ENCODE results near the gene SOCS4.

Gene SOCS4

DNA sequence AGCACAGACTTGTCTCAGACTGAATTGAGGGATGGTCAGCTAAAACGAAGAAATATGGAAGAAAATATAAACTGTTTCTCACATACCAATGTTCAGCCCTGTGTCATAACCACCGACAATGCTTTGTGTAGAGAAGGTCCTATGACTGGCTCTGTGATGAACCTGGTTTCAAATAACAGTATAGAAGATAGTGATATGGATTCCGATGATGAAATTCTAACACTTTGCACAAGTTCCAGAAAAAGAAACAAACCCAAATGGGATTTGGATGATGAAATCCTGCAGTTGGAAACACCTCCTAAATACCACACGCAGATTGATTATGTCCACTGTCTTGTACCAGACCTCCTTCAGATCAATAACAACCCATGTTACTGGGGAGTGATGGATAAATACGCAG, 16.5 kb downstream of the SOCS4 start:
- TF ChIP-seq POLR2AphosphoS5 (IDR thresholded peaks at IDR 0.05; ENCODE audit: low read depth, low read length) (no peak), SIN3A (IDR thresholded peaks at IDR 0.05; ENCODE audit: borderline replicate concordance, insufficient read depth, low read length) (no peak), FOXP2 (optimal IDR thresholded peaks at IDR 0.05; ENCODE audit: borderline replicate concordance, extremely low read depth, extremely low read length, insufficient read depth) (no peak), TAF1 (IDR thresholded peaks at IDR 0.05; ENCODE audit: borderline replicate concordance, insufficient read depth, low read length) (no peak)

DNA sequence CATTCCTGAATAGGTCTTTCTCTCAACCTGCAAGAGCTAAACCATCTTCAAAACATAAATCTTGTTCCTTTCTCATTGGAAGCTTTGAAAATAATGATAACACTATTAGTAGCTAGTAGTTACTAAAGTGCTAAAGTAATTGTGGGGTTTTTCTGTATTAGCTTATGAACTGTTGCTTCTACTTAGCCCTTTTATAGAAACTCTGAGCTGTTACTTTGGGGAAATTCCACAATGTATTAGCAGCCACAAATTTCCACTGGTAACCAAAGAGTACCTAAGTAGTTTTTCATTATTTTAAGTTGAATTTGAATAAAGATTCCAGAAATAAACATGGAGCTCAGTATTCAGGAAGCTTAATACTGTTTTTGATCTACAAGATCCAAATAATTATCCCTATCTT, 18.1 kb downstream of the SOCS4 start:
- TF ChIP-seq TAF1 (IDR thresholded peaks at IDR 0.05; ENCODE audit: borderline replicate concordance, insufficient read depth, low read length), result no peak

DNA sequence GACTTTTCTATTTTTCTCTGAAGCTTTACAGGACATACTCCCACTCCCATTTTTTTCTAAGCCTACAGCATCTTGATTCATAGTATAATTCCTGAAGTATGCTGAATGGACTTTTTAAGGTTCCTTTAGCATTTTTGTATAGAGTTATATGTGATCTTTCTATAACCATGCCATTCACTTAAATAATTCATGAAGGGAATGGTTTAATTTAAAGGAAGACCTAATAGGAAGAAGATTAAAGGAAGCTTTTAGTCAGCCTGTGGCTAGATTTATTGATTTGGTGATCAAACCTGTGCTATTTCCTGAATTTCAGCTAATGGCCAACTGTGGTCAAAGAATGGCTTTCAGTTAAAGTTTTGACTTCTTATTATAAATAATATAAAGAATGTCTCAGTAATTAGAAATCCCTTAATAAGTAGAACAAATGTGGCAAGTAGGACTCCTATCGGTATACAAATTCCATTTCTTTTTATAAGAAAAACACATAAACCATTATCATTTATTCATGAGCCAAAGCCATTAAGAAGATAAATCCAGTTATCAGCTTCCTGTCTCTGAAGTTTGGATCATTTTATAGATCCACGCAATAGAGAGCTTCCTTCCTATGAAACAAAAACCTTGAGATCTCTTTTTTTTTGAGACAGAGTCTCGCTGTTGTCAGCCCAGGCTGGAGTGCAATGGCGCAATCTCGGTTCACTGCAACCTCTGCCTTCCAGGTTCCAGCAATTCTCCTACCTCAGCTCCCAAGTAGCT, 20.4 kb downstream of the SOCS4 start:
- TF ChIP-seq, protein P1, sequence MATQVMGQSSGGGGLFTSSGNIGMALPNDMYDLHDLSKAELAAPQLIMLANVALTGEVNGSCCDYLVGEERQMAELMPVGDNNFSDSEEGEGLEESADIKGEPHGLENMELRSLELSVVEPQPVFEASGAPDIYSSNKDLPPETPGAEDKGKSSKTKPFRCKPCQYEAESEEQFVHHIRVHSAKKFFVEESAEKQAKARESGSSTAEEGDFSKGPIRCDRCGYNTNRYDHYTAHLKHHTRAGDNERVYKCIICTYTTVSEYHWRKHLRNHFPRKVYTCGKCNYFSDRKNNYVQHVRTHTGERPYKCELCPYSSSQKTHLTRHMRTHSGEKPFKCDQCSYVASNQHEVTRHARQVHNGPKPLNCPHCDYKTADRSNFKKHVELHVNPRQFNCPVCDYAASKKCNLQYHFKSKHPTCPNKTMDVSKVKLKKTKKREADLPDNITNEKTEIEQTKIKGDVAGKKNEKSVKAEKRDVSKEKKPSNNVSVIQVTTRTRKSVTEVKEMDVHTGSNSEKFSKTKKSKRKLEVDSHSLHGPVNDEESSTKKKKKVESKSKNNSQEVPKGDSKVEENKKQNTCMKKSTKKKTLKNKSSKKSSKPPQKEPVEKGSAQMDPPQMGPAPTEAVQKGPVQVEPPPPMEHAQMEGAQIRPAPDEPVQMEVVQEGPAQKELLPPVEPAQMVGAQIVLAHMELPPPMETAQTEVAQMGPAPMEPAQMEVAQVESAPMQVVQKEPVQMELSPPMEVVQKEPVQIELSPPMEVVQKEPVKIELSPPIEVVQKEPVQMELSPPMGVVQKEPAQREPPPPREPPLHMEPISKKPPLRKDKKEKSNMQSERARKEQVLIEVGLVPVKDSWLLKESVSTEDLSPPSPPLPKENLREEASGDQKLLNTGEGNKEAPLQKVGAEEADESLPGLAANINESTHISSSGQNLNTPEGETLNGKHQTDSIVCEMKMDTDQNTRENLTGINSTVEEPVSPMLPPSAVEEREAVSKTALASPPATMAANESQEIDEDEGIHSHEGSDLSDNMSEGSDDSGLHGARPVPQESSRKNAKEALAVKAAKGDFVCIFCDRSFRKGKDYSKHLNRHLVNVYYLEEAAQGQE (IDR thresholded peaks at IDR 0.05; ENCODE audit: insufficient read depth in 1 of 2, low read depth in 2 of 2, low read length in 2 of 2), result no peak
- TF ChIP-seq FOXP2 (optimal IDR thresholded peaks at IDR 0.05; ENCODE audit: borderline replicate concordance, extremely low read depth, extremely low read length, insufficient read depth), result no peak
- TF ChIP-seq SIN3A (IDR thresholded peaks at IDR 0.05; ENCODE audit: borderline replicate concordance, insufficient read depth, low read length), result no peak
- TF ChIP-seq TAF1 (IDR thresholded peaks at IDR 0.05; ENCODE audit: borderline replicate concordance, insufficient read depth, low read length), result no peak
- no peak for TF ChIP-seq POLR2AphosphoS5 (IDR thresholded peaks at IDR 0.05; ENCODE audit: low read depth, low read length)

DNA sequence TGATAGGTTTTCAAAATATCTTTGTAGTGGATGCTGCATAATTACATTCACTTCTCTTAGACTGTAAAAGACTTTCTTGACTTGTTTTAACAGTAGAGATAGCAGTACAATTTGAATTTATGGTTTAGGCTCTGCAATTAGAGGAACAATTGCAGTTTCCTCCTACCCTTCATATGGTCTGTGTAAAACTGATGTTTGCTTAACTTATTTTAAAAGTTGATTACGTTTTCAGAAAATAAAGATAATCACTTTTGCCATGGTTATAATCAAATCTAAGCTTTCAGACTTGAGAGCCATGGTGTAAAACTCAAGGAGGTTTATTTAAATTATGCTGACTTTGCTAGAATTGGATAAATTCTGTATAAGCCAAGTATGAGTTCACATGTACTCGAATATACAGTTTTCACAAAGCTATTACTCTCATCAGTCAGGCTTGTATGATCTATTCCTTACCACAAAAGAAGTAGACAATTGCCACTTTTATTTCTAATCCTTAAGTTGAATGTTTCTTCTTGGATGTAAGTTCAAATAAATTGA, 21.9 kb downstream of the SOCS4 start:
- TF ChIP-seq SIN3A (IDR thresholded peaks at IDR 0.05; ENCODE audit: borderline replicate concordance, insufficient read depth, low read length) (no peak), FOXP2 (optimal IDR thresholded peaks at IDR 0.05; ENCODE audit: borderline replicate concordance, extremely low read depth, extremely low read length, insufficient read depth) (no peak), TAF1 (IDR thresholded peaks at IDR 0.05; ENCODE audit: borderline replicate concordance, insufficient read depth, low read length) (no peak), POLR2AphosphoS5 (IDR thresholded peaks at IDR 0.05; ENCODE audit: low read depth, low read length) (no peak)
- TF ChIP-seq, protein P1 (IDR thresholded peaks at IDR 0.05; ENCODE audit: insufficient read depth in 1 of 2, low read depth in 2 of 2, low read length in 2 of 2), result no peak

DNA sequence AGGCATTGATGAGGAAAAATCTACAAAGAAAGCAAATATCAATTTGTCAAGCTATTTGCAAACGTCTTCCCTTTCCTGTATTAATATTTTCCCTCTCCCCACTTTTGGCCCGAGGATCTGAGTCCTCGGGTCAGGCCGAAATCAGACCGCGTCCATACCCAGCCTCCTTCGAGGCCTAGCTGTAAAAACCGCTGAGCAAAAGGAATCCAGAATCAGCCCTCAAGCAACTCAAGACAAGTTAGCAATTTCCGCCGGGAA, 24.1 kb downstream of the SOCS4 start:
- TF ChIP-seq SIN3A (IDR thresholded peaks at IDR 0.05; ENCODE audit: borderline replicate concordance, insufficient read depth, low read length), result no peak

DNA sequence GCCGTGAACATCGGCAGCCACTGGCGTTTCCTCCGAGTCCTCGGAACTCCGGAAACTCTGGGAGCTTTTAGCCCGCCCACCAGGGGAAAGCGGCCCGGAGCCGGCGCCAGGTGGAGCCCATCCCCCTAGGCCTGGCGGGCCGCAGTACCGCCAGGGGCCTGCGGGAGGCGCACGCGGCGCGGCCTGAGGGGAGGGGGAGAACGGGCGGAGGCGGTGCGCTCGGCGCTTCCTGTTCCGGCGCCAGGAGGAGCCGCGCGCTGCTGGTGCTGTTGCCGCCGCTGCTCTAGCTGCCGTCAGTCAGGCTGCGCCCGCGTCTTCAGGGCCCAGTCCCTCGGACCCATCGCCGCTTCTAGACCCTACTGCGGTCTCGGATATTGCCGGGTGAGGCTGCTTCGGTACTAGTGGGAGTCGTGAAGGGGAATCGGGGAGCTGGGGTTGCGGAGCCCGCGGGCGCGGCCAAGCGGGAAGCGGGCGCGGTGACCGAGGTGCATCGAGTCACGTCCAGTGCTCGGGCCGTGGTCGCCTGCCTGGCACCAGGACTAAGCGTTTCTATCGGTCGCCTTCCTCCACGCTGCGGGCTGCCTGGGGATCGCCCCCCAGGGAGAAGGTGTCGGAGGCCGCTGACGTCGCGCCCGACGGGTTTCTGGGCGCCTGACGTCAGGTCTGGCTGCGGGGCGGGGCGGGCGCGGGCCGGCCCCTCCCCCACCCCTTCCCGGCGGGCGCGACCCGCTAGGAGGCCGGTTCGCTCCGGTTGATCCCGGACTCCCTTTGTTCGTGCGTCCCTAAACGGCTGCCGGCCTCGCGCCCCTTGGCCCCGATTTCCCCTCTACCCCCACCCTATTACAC, 24.6 kb downstream of the SOCS4 start, which contains the start of gene MAPK1IP1L:
TSS of gene MAPK1IP1L (plus strand) at position 225 of the 846 bp plus-strand sequence. CDS start 10,037 bp downstream, outside the sequence.
- TF ChIP-seq FOXP2 (optimal IDR thresholded peaks at IDR 0.05; ENCODE audit: borderline replicate concordance, extremely low read depth, extremely low read length, insufficient read depth), result peak; percentile 70
- peak; percentile 92 for TF ChIP-seq POLR2AphosphoS5 (IDR thresholded peaks at IDR 0.05; ENCODE audit: low read depth, low read length)
- TF ChIP-seq SIN3A (IDR thresholded peaks at IDR 0.05; ENCODE audit: borderline replicate concordance, insufficient read depth, low read length), result peak; percentile 10; the same call in 1 of the 2 replicates
- TF ChIP-seq, protein P1 (IDR thresholded peaks at IDR 0.05; ENCODE audit: insufficient read depth in 1 of 2, low read depth in 2 of 2, low read length in 2 of 2), result no peak
- peak; percentile 70; the same call in 1 of the 2 replicates for TF ChIP-seq TAF1 (IDR thresholded peaks at IDR 0.05; ENCODE audit: borderline replicate concordance, insufficient read depth, low read length)

Data from PFSK-1 (cell line).